SK-N-SH treated with all-trans-retinoic acid at 6 μM for 48 hours (cell line): ENCODE data around the gene RAB18.

Source experiments
- ATAC-seq: fragments of 200-7000 bp; cut with Tn5 transposase; 3 replicates; pipeline ENCODE4 v1.9.1; 2020; ENCODE audit warnings: mild to moderate bottlenecking, moderate library complexity
- ARNTL ChIP-seq: fragments of 450-650 bp; formaldehyde crosslinking; IDR thresholded peaks from 2 replicates; pipeline ENCODE4 v1.5.0; 2020; ENCODE audit warnings: low read depth, mild to moderate bottlenecking, moderate library complexity, borderline replicate concordance
- CREB5 ChIP-seq: fragments of 250-450 bp; sonication (Bioruptor Pico); IDR thresholded peaks from 2 replicates; pipeline ENCODE4 v1.5.1; 2020; ENCODE audit warnings: low read depth, mild to moderate bottlenecking, moderate library complexity
- CSRNP3 ChIP-seq: fragments of 250-450 bp; sonication (Bioruptor Pico); IDR thresholded peaks from 2 replicates; pipeline ENCODE4 v1.5.1; 2021; ENCODE audit warnings: mild to moderate bottlenecking, moderate library complexity
- ESRRG ChIP-seq: fragments of 250-450 bp; sonication (Bioruptor Pico); IDR thresholded peaks from 2 replicates; pipeline ENCODE4 v1.6.1; 2021; ENCODE audit warnings: mild to moderate bottlenecking
- GLIS3 ChIP-seq: fragments of 250-450 bp; sonication (Bioruptor Pico); IDR thresholded peaks from 2 replicates; pipeline ENCODE4 v1.5.0; 2020; ENCODE audit warnings: mild to moderate bottlenecking, moderate library complexity
- ISL1 ChIP-seq: fragments of 250-450 bp; sonication (Bioruptor Pico); IDR thresholded peaks from 2 replicates; pipeline ENCODE4 v2.1.2; 2022; ENCODE audit warnings: mild to moderate bottlenecking, moderate library complexity
- OSR1 ChIP-seq: fragments of 250-450 bp; sonication (Bioruptor Pico); IDR thresholded peaks from 2 replicates; pipeline ENCODE4 v1.8.0; 2022; ENCODE audit warnings: moderate library complexity, mild to moderate bottlenecking, inconsistent platforms
- PATZ1 ChIP-seq: fragments of 250-450 bp; sonication (Bioruptor Pico); IDR thresholded peaks from 2 replicates; pipeline ENCODE4 v1.8.0; 2020; ENCODE audit warnings: mild to moderate bottlenecking, moderate library complexity, borderline replicate concordance
- POU6F1 ChIP-seq: fragments of 250-450 bp; sonication (Bioruptor Pico); IDR thresholded peaks from 2 replicates; pipeline ENCODE4 v1.8.0; 2021; ENCODE audit warnings: low read depth, mild to moderate bottlenecking, moderate library complexity, borderline replicate concordance
- PPARA ChIP-seq: fragments of 250-450 bp; sonication (Bioruptor Pico); IDR thresholded peaks from 2 replicates; pipeline ENCODE4 v1.5.0; 2020; ENCODE audit warnings: mild to moderate bottlenecking, borderline replicate concordance
- RARB ChIP-seq: fragments of 250-450 bp; sonication (Bioruptor Pico); IDR thresholded peaks from 2 replicates; pipeline ENCODE4 v1.8.0; 2021; ENCODE audit warnings: mild to moderate bottlenecking, moderate library complexity
- SNAI2 ChIP-seq: fragments of 250-450 bp; sonication (Bioruptor Pico); IDR thresholded peaks from 2 replicates; pipeline ENCODE4 v1.5.0; 2020; ENCODE audit warnings: mild to moderate bottlenecking, moderate library complexity
- TCF4 ChIP-seq: fragments of 250-450 bp; sonication (Bioruptor Pico); IDR thresholded peaks from 2 replicates; pipeline ENCODE4 v1.8.0; 2021; ENCODE audit warnings: mild to moderate bottlenecking, moderate library complexity, borderline replicate concordance
- TSHZ2 ChIP-seq: fragments of 250-450 bp; sonication (Bioruptor Pico); IDR thresholded peaks from 2 replicates; pipeline ENCODE4 v1.5.0; 2020; ENCODE audit warnings: mild to moderate bottlenecking, moderate library complexity
- ZC3H10 ChIP-seq: fragments of 250-450 bp; sonication (Bioruptor Pico); IDR thresholded peaks from 2 replicates; pipeline ENCODE4 v1.5.1; 2021; ENCODE audit warnings: mild to moderate bottlenecking, moderate library complexity
- ZFP30 ChIP-seq: fragments of 450-650 bp; formaldehyde crosslinking; IDR thresholded peaks from 2 replicates; pipeline ENCODE4 v1.5.0; 2022; ENCODE audit warnings: mild to moderate bottlenecking, moderate library complexity
- ZNF565 ChIP-seq: fragments of 450-650 bp; formaldehyde crosslinking; conservative IDR thresholded peaks from 2 replicates; pipeline ENCODE4 v1.5.0; 2020; ENCODE audit warnings: low read depth, mild to moderate bottlenecking, moderate library complexity

The RAB18 gene

GRCh38 chr10:27529010-27529783, 25.1 kb downstream of the RAB18 start:
- TF ChIP-seq RARB (CRISPR knock-in tag): no peak
- TF ChIP-seq TCF4: no peak
- TF ChIP-seq ZC3H10 (CRISPR knock-in tag): no peak
- no peak for TF ChIP-seq TSHZ2
- TF ChIP-seq PATZ1 (CRISPR knock-in tag): no peak
- TF ChIP-seq GLIS3 (CRISPR knock-in tag): no peak
- no peak for TF ChIP-seq POU6F1 (CRISPR knock-in tag)
- no peak for TF ChIP-seq OSR1 (CRISPR knock-in tag)
- TF ChIP-seq ZFP30 (CRISPR knock-in tag): no peak
- no peak for TF ChIP-seq PPARA (CRISPR knock-in tag)
- TF ChIP-seq ARNTL (CRISPR knock-in tag): no peak
- TF ChIP-seq ESRRG (CRISPR knock-in tag): no peak
- no peak for TF ChIP-seq ZNF565 (CRISPR knock-in tag)
- TF ChIP-seq ISL1 (CRISPR knock-in tag): no peak
- no peak for ATAC-seq

GRCh38 chr10:27530477-27530876, 26.4 kb downstream of the RAB18 start:
- no peak for ATAC-seq

More at GRCh38 chr10:27530477-27530876, 26.4 kb downstream of the RAB18 start:
- TF ChIP-seq OSR1 (CRISPR knock-in tag) (no peak), CREB5 (CRISPR knock-in tag) (no peak), ZFP30 (CRISPR knock-in tag) (no peak), ARNTL (CRISPR knock-in tag) (no peak), GLIS3 (CRISPR knock-in tag) (no peak), PATZ1 (CRISPR knock-in tag) (no peak), ISL1 (CRISPR knock-in tag) (no peak), ZNF565 (CRISPR knock-in tag) (no peak), TSHZ2 (no peak), TCF4 (no peak), CSRNP3 (CRISPR knock-in tag) (no peak), SNAI2 (CRISPR knock-in tag) (no peak)
